Coronary artery (tissue), 2 donors: Measurements from ENCODE around the gene MARCKSL1.
A peak's percentile ranks its signal among the peaks of the same experiment; 100 is the strongest.
"Not testable (repeated sequence)": the region's sequence is repeated elsewhere in the genome, so short reads cannot be mapped to it uniquely, and the experiment has no call there.

Experiments
- DNase-seq: peaks from one replicate; pipeline ENCODE4 v3.0.0-alpha.2; 2017; ENCODE audit warnings: low spot score
- H3K27ac ChIP-seq, 2 donors: fragments of 200-600 bp; sonication (generic); one replicate each; pipeline ENCODE4 v1.5.1; 2016 to 2019
- H3K4me3 ChIP-seq: fragments of 200-600 bp; sonication (generic); 2 replicates; pipeline ENCODE4 v1.5.1; 2016; ENCODE audit warnings: mild to moderate bottlenecking, moderate library complexity
- CTCF ChIP-seq: fragments of 200-600 bp; sonication (generic); IDR thresholded peaks from one replicate; pipeline ENCODE4 v1.5.1; 2019; ENCODE audit warnings: antibody characterized with exemption

MARCKSL1 gene

GRCh38 chr1:32361308-32361673 is 25.3 kb upstream of the MARCKSL1 start:
- no peak for DNase-seq
- no peak for TF ChIP-seq CTCF
- peak overlapping the region; percentile 74 for H3K4me3 ChIP-seq
- peak overlapping the region; percentile 16 to 65 for H3K27ac ChIP-seq

- Histone ChIP-seq H3K4me3 (no peak overlapping the region), H3K27ac (no peak overlapping the region)
- no peak for DNase-seq
- no peak for TF ChIP-seq CTCF
These were observed 22.4 kb upstream of the MARCKSL1 start for GRCh38 chr1:32358435-32358834.

GRCh38 chr1:32357614-32358013 is 21.6 kb upstream of the MARCKSL1 start:
- Histone ChIP-seq H3K4me3 (no peak overlapping the region), H3K27ac (no peak overlapping the region)
- no peak for DNase-seq
- no peak for TF ChIP-seq CTCF

DNA sequence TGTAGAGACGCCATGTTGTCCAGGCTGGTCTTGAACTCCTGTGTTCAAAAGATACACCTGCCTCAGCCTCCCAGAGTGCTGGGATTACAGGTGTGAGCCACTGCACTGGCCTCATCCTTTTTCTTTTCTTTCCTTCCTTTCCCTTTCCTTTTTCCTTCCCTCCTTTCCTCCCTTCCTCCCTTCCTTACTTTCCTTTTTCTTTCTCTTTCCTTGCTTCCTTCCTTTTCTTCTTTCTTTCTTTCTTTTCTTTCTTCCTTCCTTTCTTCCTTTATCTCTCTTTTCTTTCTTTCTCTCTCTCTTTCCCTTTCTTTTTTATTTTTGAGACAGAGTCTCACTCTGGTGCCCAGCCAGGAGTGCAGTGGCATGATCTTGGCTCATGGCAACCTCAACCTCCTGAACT is 20.4 kb upstream of the MARCKSL1 start:
- TF ChIP-seq CTCF = no peak
- no peak overlapping the region for H3K27ac ChIP-seq
- H3K4me3 ChIP-seq = no peak overlapping the region
- no peak for DNase-seq

GRCh38 chr1:32355778-32356177 is 19.7 kb upstream of the MARCKSL1 start:
- DNase-seq, H3K4me3 ChIP-seq, H3K27ac ChIP-seq: not testable (repeated sequence)

DNA sequence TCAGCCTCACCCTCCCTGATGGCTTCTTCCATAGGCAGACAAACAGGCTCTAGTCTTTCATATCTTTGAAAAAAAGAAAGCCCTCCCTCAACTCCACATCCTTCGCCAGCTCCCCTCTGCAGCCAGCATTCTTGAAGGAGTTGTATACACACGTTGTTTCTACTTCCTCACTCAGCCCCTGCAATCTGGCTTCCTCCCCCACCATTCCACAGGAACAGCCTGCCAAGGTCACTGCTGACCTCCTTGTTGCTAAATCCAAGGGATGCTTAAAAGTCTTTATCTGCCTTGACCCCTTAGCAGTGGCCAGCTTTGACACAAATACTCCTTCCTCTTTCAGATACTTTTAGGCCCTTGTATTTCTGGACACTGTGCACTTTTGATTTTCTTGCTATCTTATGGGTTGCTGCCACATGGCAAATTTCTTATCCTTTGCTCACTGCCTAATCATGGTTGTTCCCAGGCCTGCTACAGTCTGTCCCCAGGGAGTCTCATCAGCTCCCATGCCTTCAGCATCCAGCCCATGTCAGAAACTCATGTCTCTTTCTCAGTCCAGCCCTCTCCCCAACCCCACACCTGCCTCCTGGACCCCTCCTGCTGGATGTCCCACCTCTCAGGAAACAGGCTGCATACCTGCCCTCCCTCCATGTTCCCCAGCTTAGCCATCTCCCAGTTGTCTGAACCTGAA is 18.0 kb upstream of the MARCKSL1 start:
- Histone ChIP-seq H3K27ac (peak overlapping the region in 1 of 2 donors; percentile 79), H3K4me3 (peak overlapping the region; percentile 11)
- no peak for TF ChIP-seq CTCF
- DNase-seq = no peak

GRCh38 chr1:32353431-32353830 is 17.4 kb upstream of the MARCKSL1 start:
- TF ChIP-seq CTCF = no peak
- Histone ChIP-seq H3K4me3 (peak overlapping the region; percentile 11), H3K27ac (peak overlapping the region in 1 of 2 donors; percentile 79)
- DNase-seq = no peak
